Thoracic aorta (tissue), 2 donors: ENCODE data around the gene VAMP4. TPM values are rescaled to one million over a fixed set of nuclear protein-coding genes. Genes with fewer than 3 reads are reported as not detected.

Experiments
- ATAC-seq: fragments of 150-250 bp; one replicate; pipeline ENCODE4 v1.8.0; 2017; ENCODE audit warnings: low read depth; ENCODE audit not compliant: insufficient number of reproducible peaks, low FRiP score
- DNase-seq: peaks from one replicate; pipeline ENCODE4 v3.0.0-alpha.2; 2020; ENCODE audit warnings: low spot score
- H3K27ac ChIP-seq, 2 donors: fragments of 200-600 bp; sonication (generic); 1 replicate in 1 of 2; 2 replicates in 1 of 2; pipeline ENCODE4 v1.5.1; 2016; ENCODE audit warnings: mild to moderate bottlenecking in 2 of 2, moderate library complexity in 2 of 2
- H3K27me3 ChIP-seq: fragments of 200-600 bp; sonication (generic); replicated peaks from 2 replicates; pipeline ENCODE4 v1.6.0; 2016; ENCODE audit warnings: mild to moderate bottlenecking; ENCODE audit not compliant: insufficient read depth
- H3K36me3 ChIP-seq: fragments of 200-600 bp; sonication (generic); one replicate; pipeline ENCODE4 v1.5.1; 2016
- H3K4me1 ChIP-seq, 2 donors: fragments of 200-600 bp; sonication (generic); 1 replicate in 1 of 2; 2 replicates in 1 of 2; pipeline versions ENCODE4 v1.5.1 to v1.6.0; 2016; ENCODE audit warnings: low read depth in 2 of 2, mild to moderate bottlenecking in 1 of 2; ENCODE audit not compliant: control insufficient read depth in 1 of 2
- H3K4me3 ChIP-seq: fragments of 200-600 bp; sonication (generic); 2 replicates; pipeline ENCODE4 v1.5.1; 2016; ENCODE audit warnings: mild to moderate bottlenecking
- H3K9me3 ChIP-seq: fragments of 200-600 bp; sonication (generic); 2 replicates; pipeline ENCODE4 v1.5.1; 2016
- total RNA-seq, 2 donors: library from RNA; depleted of rRNA; stranded (reverse); fragments of >200 nt; gene quantifications; one replicate each; pipeline versions ENCODE4 v1.1.0 to v1.2.3, GENCODE V29; 2016
- TF ChIP-seq, protein P1 (sequence below): fragments of 200-600 bp; sonication (generic); IDR thresholded peaks from one replicate; pipeline ENCODE4 v1.5.1; 2019; ENCODE audit warnings: antibody characterized with exemption

Gene VAMP4
- total RNA-seq, 2 donors from 2014 or later = 25.5 to 26.1 TPM

DNA sequence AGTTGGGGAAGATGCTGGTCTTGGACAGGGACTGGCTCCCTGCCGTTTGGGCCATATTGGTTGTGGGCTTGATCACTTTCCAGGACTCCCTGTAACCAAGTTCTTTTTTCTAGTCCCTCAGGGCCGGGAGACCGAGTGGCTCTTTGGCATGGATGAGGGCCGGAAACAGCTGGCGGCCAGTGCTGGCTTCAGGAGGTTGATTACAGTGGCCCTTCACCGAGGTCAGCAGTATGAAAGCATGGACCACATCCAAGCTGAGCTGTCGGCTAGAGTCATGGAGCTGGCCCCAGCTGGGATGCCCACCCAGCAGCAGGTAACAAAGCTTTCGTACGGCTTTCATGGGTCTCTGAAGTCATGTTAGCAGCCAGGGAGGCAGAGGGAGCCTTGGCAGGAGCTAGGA lies 43.9 kb upstream of the VAMP4 start:
- H3K27ac ChIP-seq = no peak overlapping the region
- H3K4me1 ChIP-seq = peaks cover 8 to 36% of the 10 kb centered on the region in 2 donors
- no peak overlapping the region for H3K4me3 ChIP-seq
- H3K9me3 ChIP-seq = no peaks in the 10 kb centered on the region
- no peak for DNase-seq
- peaks cover 56% of the 10 kb centered on the region for H3K36me3 ChIP-seq
- ATAC-seq = no peak
- H3K27me3 ChIP-seq = no peaks in the 10 kb centered on the region
- TF ChIP-seq, protein P1, sequence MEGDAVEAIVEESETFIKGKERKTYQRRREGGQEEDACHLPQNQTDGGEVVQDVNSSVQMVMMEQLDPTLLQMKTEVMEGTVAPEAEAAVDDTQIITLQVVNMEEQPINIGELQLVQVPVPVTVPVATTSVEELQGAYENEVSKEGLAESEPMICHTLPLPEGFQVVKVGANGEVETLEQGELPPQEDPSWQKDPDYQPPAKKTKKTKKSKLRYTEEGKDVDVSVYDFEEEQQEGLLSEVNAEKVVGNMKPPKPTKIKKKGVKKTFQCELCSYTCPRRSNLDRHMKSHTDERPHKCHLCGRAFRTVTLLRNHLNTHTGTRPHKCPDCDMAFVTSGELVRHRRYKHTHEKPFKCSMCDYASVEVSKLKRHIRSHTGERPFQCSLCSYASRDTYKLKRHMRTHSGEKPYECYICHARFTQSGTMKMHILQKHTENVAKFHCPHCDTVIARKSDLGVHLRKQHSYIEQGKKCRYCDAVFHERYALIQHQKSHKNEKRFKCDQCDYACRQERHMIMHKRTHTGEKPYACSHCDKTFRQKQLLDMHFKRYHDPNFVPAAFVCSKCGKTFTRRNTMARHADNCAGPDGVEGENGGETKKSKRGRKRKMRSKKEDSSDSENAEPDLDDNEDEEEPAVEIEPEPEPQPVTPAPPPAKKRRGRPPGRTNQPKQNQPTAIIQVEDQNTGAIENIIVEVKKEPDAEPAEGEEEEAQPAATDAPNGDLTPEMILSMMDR = no peak

DNA sequence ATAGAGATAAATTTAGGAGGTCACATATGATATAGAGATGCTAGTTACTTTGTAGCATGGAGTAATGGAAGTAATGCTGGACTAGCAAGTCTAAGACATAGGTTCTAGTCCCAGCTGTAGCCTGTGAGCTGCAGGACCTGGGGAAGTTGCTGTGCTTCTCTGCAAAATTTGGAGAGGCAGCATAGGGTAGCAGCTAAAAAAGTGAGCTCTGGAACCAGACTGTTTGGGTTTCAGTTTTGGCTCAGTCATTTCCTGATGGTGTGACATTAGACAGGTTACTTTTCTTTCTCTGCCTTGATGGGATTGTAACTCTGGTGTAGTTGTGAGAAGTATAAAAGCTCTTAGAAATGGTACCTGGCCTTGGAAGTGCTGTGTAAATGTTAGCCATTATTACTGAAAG lies 42.9 kb upstream of the VAMP4 start:
- Histone ChIP-seq H3K27ac (no peak overlapping the region), H3K9me3 (no peaks in the 10 kb centered on the region), H3K36me3 (peaks cover 46% of the 10 kb centered on the region), H3K4me1 (peaks cover 8 to 42% of the 10 kb centered on the region in 2 donors), H3K27me3 (no peaks in the 10 kb centered on the region), H3K4me3 (no peak overlapping the region)
- TF ChIP-seq, protein P1 = no peak
- ATAC-seq = no peak
- DNase-seq = no peak

DNA sequence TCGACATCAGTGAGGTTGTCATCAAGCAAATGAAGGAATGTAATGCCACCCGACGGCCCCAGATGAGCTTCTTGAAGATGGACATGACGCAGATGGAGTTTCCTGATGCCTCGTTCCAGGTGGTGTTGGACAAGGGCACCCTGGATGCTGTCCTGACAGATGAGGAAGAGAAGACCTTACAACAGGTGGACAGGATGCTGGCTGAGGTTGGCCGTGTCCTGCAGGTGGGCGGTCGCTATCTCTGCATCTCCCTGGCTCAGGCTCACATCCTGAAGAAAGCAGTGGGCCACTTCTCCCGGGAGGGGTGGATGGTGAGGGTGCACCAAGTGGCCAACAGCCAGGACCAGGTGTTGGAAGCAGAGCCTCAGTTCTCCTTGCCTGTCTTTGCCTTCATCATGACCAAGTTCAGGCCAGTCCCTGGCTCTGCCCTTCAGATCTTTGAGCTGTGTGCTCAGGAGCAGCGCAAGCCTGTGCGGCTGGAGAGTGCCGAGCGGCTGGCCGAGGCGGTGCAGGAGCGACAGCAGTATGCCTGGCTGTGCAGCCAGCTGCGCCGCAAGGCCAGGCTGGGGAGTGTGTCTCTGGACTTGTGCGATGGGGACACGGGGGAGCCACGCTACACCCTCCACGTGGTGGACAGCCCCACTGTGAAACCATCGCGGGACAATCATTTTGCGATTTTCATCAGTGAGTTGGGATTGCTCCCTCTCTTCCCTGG lies 42.1 kb upstream of the VAMP4 start:
- H3K4me1 ChIP-seq = peaks cover 8 to 41% of the 10 kb centered on the region in 2 donors
- DNase-seq = no peak

DNA sequence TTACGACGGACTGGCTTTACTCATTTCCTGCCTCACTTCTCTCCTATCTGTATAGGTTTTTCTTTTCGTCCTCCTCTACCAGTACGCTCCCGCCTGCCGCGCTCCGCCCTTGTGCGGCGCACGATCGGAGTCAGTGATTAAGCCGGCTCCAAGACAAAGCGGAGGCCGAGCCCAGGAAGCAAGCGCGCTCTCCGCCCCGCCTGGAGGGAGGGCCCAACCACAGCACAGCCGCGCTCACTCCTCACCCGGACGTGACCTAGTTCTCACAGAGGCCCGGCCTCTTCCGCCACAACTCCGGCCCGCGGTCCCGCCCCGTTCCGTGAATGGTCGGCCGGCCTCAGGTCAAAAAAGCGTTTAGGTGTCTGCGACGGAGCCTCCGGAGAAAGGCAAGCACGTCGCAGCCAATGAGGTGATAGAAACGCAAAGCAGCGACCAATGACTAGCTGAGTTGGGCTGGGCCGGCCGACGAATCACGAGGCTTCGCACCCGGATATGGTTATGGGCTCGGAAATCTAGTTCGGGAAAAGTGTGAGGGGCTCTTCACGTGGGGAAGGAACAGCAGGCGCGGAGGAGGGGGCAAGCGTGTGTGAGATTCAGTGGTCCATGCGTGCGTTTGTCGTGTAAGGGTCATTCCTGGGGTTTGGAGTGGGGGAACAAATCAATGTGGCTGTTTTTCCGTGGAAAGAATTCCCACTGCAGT lies 39.5 kb upstream of the VAMP4 start, which contains the start of gene METTL13:
Gene METTL13, plus strand, starts transcription at position 485 of the 700 bp plus-strand sequence. CDS start 308 bp downstream, outside the sequence.
- TF ChIP-seq, protein P1 = no peak
- Histone ChIP-seq H3K27me3 (no peaks in the 10 kb centered on the region), H3K9me3 (no peaks in the 10 kb centered on the region), H3K4me3 (peak within 1 kb of the TSS; percentile 91), H3K27ac (peak within 1 kb of the TSS; percentile 83 to 93), H3K4me1 (peaks cover 8 to 36% of the 10 kb centered on the region in 2 donors), H3K36me3 (peaks cover 15% of the 10 kb centered on the region)
- ATAC-seq (peak; percentile 96), DNase-seq (peak; percentile 96)

More for the DNA sequence above, 42.1 kb upstream of the VAMP4 start:
- Histone ChIP-seq H3K9me3 (no peaks in the 10 kb centered on the region), H3K27ac (no peak overlapping the region), H3K4me3 (no peak overlapping the region), H3K27me3 (no peaks in the 10 kb centered on the region), H3K36me3 (peaks cover 39% of the 10 kb centered on the region)
- no peak for ATAC-seq
- TF ChIP-seq, protein P1 = no peak

DNA sequence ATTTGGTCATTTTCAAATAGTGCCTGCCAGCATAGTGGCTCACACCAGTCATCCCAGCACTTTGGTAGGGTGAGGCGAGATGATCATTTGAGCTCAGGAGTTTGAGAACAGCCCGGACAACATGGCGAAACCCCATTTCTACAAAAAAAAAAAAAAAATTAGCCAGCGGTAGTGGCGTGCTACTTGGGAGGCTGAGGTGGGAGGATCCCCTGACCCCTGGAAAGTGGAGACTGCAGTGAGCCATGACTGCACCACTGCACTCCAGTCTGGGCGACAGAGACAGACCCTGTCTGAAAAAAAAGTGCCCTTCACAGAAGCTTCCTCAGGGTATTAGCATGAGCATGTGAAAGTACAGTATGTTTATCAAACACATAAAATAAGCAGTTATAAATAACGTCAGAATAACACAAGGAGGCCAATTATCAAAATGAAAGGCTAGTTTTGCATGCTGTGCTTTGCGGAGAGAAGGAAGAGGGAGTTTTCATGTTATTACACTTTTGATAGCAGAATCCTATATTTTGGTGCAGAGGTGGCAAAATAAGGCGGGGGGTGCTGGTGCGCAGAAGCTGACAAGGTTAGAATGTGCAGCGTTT lies 38.8 kb upstream of the VAMP4 start:
- TF ChIP-seq, protein P1 = no peak
- Histone ChIP-seq H3K27ac (peak overlapping the region; percentile 81 to 93), H3K36me3 (peaks cover 9% of the 10 kb centered on the region), H3K4me3 (peak overlapping the region; percentile 91), H3K9me3 (no peaks in the 10 kb centered on the region), H3K27me3 (no peaks in the 10 kb centered on the region), H3K4me1 (peaks cover 8 to 32% of the 10 kb centered on the region in 2 donors)
- no peak for DNase-seq
- no peak for ATAC-seq
